Activated T-cell treated with anti-CD3 and anti-CD28 coated beads, Interleukin-2, amount 50 U/mL, for 4 hours (primary cell): ENCODE measurements around the gene ADAM33. TPM values are rescaled to one million over a fixed set of nuclear protein-coding genes. Genes with fewer than 3 reads are reported as not detected.

ENCODE experiments used
- ATAC-seq, 2 donors: fragments of 200-7000 bp; cut with Tn5 transposase; one replicate each; pipeline ENCODE4 v1.10.0; 2021
- DNase-seq: peaks from one replicate; pipeline ENCODE4 v3.0.0-alpha.2; 2020
- H3K27me3 Mint-ChIP-seq: one replicate; pipeline ENCODE4 v1.8.0; 2021; ENCODE audit warnings: low read depth, mixed read lengths
- H3K36me3 Mint-ChIP-seq: one replicate; pipeline ENCODE4 v1.8.0; 2022; ENCODE audit warnings: mixed read lengths; ENCODE audit not compliant: insufficient read depth
- H3K4me1 Mint-ChIP-seq: one replicate; pipeline ENCODE4 v1.8.0; 2021; ENCODE audit warnings: low read depth, mixed read lengths
- H3K4me3 Mint-ChIP-seq: one replicate; pipeline ENCODE4 v1.8.0; 2021; ENCODE audit warnings: mild to moderate bottlenecking, moderate library complexity, mixed read lengths
- H3K9me3 Mint-ChIP-seq: one replicate; pipeline ENCODE4 v1.8.0; 2021; ENCODE audit warnings: mixed read lengths
- total RNA-seq, 3 donors: library from RNA; stranded (reverse); gene quantifications; one replicate each; pipeline ENCODE4 v1.2.1, GENCODE V29; 2021

The ADAM33 gene
- total RNA-seq, 3 donors from 2014 or later, result not detected

- DNase-seq (no peak), ATAC-seq (no peak)
- Mint-ChIP-seq H3K27me3 (no peaks in the 10 kb centered on the region), H3K9me3 (no peaks in the 10 kb centered on the region), H3K4me1 (no peaks in the 10 kb centered on the region), H3K36me3 (peaks cover 29% of the 10 kb centered on the region), H3K4me3 (no peak overlapping the region)
Measured at GRCh38 chr20:3640259-3640658, 41.6 kb downstream of the ADAM33 start.

- ATAC-seq (no peak), DNase-seq (no peak)
- Mint-ChIP-seq H3K9me3 (no peaks in the 10 kb centered on the region), H3K36me3 (peaks cover 15% of the 10 kb centered on the region), H3K4me3 (no peak overlapping the region), H3K27me3 (no peaks in the 10 kb centered on the region), H3K4me1 (no peaks in the 10 kb centered on the region)
Measured at GRCh38 chr20:3635346-3635745, 46.5 kb downstream of the ADAM33 start.

- Mint-ChIP-seq H3K9me3 (no peaks in the 10 kb centered on the region), H3K4me1 (no peaks in the 10 kb centered on the region), H3K36me3 (peaks cover 14% of the 10 kb centered on the region), H3K27me3 (no peaks in the 10 kb centered on the region), H3K4me3 (no peak overlapping the region)
- ATAC-seq, result no peak
- no peak for DNase-seq
Measured at GRCh38 chr20:3633913-3634478, 47.8 kb downstream of the ADAM33 start.

GRCh38 chr20:3632311-3633004 is 49.4 kb downstream of the ADAM33 start:
- ATAC-seq (no peak), DNase-seq (no peak)
- Mint-ChIP-seq H3K36me3 (peaks cover 21% of the 10 kb centered on the region), H3K4me1 (no peaks in the 10 kb centered on the region), H3K9me3 (no peaks in the 10 kb centered on the region), H3K27me3 (no peaks in the 10 kb centered on the region), H3K4me3 (no peak overlapping the region)

- Mint-ChIP-seq H3K9me3 (no peaks in the 10 kb centered on the region), H3K36me3 (peaks cover 27% of the 10 kb centered on the region), H3K4me3 (no peak overlapping the region), H3K4me1 (no peaks in the 10 kb centered on the region), H3K27me3 (no peaks in the 10 kb centered on the region)
- DNase-seq, result no peak
- ATAC-seq, result no peak
Measured at GRCh38 chr20:3631534-3631933, 50.3 kb downstream of the ADAM33 start.

GRCh38 chr20:3630429-3630828 is 51.4 kb downstream of the ADAM33 start:
- Mint-ChIP-seq H3K4me3 (no peak overlapping the region), H3K36me3 (peaks cover 27% of the 10 kb centered on the region), H3K27me3 (no peaks in the 10 kb centered on the region), H3K4me1 (no peaks in the 10 kb centered on the region), H3K9me3 (no peaks in the 10 kb centered on the region)
- ATAC-seq, result no peak
- no peak for DNase-seq

GRCh38 chr20:3629893-3630292 is 51.9 kb downstream of the ADAM33 start:
- H3K27me3 Mint-ChIP-seq, result no peaks in the 10 kb centered on the region
- no peaks in the 10 kb centered on the region for H3K9me3 Mint-ChIP-seq
- H3K36me3 Mint-ChIP-seq, result peaks cover 29% of the 10 kb centered on the region

GRCh38 chr20:3628502-3629314 is 53.1 kb downstream of the ADAM33 start:
- Mint-ChIP-seq H3K9me3 (no peaks in the 10 kb centered on the region), H3K4me3 (no peak overlapping the region), H3K36me3 (peaks cover 31% of the 10 kb centered on the region), H3K4me1 (no peaks in the 10 kb centered on the region), H3K27me3 (no peaks in the 10 kb centered on the region)
- no peak for ATAC-seq
- DNase-seq, result no peak

More at GRCh38 chr20:3629893-3630292, 51.9 kb downstream of the ADAM33 start:
- no peak for ATAC-seq
- DNase-seq, result no peak
- Mint-ChIP-seq H3K4me1 (no peaks in the 10 kb centered on the region), H3K4me3 (no peak overlapping the region)

GRCh38 chr20:3627476-3627875 is 54.3 kb downstream of the ADAM33 start:
- Mint-ChIP-seq H3K36me3 (peaks cover 31% of the 10 kb centered on the region), H3K4me3 (no peak overlapping the region), H3K9me3 (no peaks in the 10 kb centered on the region), H3K27me3 (no peaks in the 10 kb centered on the region), H3K4me1 (no peaks in the 10 kb centered on the region)
- no peak for DNase-seq
- ATAC-seq, result no peak

GRCh38 chr20:3622406-3622805 is 59.4 kb downstream of the ADAM33 start:
- Mint-ChIP-seq H3K4me3 (no peak overlapping the region), H3K9me3 (no peaks in the 10 kb centered on the region), H3K4me1 (no peaks in the 10 kb centered on the region), H3K27me3 (no peaks in the 10 kb centered on the region), H3K36me3 (peaks cover 25% of the 10 kb centered on the region)
- ATAC-seq, result no peak
- no peak for DNase-seq

- H3K9me3 Mint-ChIP-seq, result no peaks in the 10 kb centered on the region
- ATAC-seq, result no peak
- H3K36me3 Mint-ChIP-seq, result peaks cover 25% of the 10 kb centered on the region
- no peaks in the 10 kb centered on the region for H3K4me1 Mint-ChIP-seq
- H3K4me3 Mint-ChIP-seq, result no peak overlapping the region
- no peak for DNase-seq
- no peaks in the 10 kb centered on the region for H3K27me3 Mint-ChIP-seq
Measured at GRCh38 chr20:3621111-3621510, 60.7 kb downstream of the ADAM33 start.

Other genes with a start within 250 kb of the ADAM33 start
- 10 to 100 TPM; 12.3 to 12.5 (median 12.3) TPM for gene ATRN, start 211.0 kb downstream of the ADAM33 start, total RNA-seq
- not detected for gene GFRA4, start 18.6 kb downstream of the ADAM33 start, total RNA-seq
- gene SIGLEC1, start 30.6 kb upstream of the ADAM33 start, total RNA-seq, result under 1 TPM; 0.05 TPM
- gene HSPA12B, start 50.7 kb upstream of the ADAM33 start, total RNA-seq, result under 1 TPM in 1 of 3 donors, not detected in 2; 0.08 TPM
- gene ADISSP, start 85.7 kb upstream of the ADAM33 start, total RNA-seq, result 100 to 1,000 TPM in 1 of 3 donors, 10 to 100 TPM in 2; 63.3 to 102 (median 84.2) TPM
- gene SPEF1, start 99.4 kb upstream of the ADAM33 start, total RNA-seq, result under 1 TPM in 1 of 3 donors, not detected in 2; 0.18 TPM
- 10 to 100 TPM; 77.9 to 91.4 (median 89.2) TPM for gene CENPB, start 104.7 kb upstream of the ADAM33 start, total RNA-seq
- gene CDC25B, start 114.3 kb upstream of the ADAM33 start, total RNA-seq, result 10 to 100 TPM; 32.8 to 40.8 (median 34.7) TPM
- 10 to 100 TPM; 14.2 to 17.3 (median 14.7) TPM for gene AP5S1, start 138.5 kb upstream of the ADAM33 start, total RNA-seq
- gene MAVS, start 164.8 kb upstream of the ADAM33 start, total RNA-seq, result 10 to 100 TPM; 25.5 to 26.2 (median 25.6) TPM
- gene PANK2, start 207.4 kb upstream of the ADAM33 start, total RNA-seq, result 10 to 100 TPM; 32.9 to 37.3 (median 34.1) TPM